Measurements from ENCODE around the gene SETD4. TPM values are rescaled to one million over a fixed set of nuclear protein-coding genes. Genes with fewer than 3 reads are reported as not detected.

The SETD4 gene
- total RNA-seq, 8 experiments from 2014 or later = 12.8 to 28.1 (median 20.5) TPM

DNA sequence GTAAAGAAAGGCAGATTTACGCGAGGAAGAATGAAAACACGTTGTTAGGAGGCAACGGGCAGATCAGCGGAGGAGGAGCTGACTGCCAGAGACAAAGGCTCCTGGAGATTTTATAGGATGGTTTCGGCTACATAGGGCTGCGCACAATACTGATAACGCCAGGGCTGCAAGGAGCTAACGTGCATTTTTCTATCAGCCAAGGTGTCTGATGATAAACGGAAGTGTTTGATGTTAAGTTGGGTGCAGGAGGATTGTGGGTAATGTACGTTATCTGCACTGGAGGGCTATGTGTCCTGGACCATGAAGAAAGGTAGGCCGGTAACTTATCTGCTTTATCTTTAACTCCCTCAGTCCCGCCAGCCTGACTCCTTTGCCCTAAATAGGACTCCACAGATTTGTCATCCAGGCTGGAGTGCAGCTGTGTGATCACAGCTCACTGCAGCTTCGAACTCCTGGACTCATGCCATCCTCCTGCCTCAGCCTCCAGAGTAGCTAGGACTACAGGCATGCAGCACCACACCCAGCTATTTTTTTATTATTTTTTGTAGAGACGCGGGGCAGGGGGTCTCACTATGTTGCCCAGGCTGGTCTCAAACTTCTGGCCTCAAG is 29.6 kb downstream of the SETD4 start:
- no peak for ATAC-seq (replicated peaks in 6 of 8)
- H3K4me1 ChIP-seq (replicated peaks in 1 of 2) = no peaks in the 10 kb centered on the region
- no peak overlapping the region for H3K4me3 ChIP-seq
- no peak overlapping the region for H3K27ac ChIP-seq
- in situ Hi-C loops (cut with MboI; ENCODE audit: low pct_unique_long_range_greater_than_20kb in 2 of 9, low sequenced_read_pairs in 9 of 9, unreplicated experiment in 9 of 9) = no loop called here
- WGBS, 10 experiments = 20 to 85% (median 66%) methylated on average over 1 to 14 of the region's 16 CpGs; no CpG with 5 or more reads in 2 of the 10 experiments

DNA sequence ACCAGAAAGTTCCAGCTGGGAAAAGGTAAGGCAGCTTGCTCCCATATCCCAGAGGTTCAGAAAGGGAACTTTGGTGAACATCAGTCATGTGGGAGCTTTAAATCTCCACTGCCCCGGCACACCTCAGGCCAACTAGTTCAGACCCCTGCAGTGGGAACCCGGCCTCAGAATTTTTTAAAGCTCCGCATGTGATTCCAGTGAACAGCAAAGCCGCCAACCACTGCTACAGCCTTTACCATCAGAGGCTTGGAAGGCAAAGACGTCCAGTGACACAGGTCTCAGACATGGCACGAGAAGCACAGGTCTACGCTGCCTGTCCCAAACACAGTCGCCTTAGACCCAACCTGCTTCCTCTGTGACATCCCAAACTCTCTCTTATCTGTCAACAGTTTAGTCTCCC is 31.0 kb downstream of the SETD4 start:
- Histone ChIP-seq H3K4me1 (replicated peaks in 1 of 2) (no peaks in the 10 kb centered on the region), H3K4me3 (no peak overlapping the region), H3K27ac (no peak overlapping the region)
- 80 to 100% (median 91%) methylated on average over 1 to 8 of the region's 8 CpGs; no CpG with 5 or more reads in 3 of the 10 experiments for WGBS, 10 experiments
- in situ Hi-C loops (cut with MboI; ENCODE audit: low pct_unique_long_range_greater_than_20kb in 2 of 9, low sequenced_read_pairs in 9 of 9, unreplicated experiment in 9 of 9) = no loop called here
- no peak for ATAC-seq (replicated peaks in 6 of 8)

DNA sequence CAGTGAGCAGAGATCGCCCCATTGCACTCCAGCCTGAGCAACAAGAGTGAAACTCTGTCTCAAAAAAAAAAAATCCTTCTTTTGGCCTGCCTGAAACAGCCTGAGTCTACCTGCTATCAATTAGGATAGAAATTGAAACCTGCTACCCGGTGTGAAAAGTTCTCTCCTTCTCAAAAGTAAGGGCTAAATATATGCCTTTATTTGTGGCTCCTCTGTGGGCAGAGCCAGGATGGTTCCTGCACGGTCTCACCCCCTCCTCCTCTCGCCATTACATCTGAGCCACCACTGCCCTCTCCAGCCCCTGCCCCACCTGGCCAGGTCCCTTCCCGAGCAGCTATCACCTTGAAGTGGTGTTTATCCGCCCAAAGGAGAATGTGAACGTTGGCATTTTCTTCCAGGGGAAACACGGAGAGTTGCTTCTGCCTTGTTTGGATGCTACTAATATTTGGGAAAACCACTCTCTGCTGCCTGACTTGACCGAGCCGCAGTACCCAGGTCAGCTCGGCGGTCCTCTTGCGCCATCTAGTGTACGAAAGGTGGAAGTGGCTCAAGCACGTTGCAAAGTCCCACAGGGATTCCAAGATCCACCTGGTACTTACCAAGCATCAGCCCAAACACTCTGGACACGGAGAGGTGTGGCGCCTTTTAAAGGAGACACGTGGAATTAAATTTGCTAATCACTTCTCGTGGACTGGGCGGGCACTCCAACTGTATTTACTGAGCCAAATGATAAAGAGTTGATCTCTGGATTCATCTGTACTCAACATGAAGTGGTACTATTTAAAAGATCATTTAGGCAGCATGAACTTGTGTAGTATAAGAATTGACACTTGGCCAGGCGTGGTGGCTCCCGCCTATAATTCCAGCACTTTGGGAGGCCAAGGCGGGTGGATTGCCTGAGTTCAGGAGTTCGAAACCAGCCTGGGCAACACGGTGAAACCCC is 31.9 kb downstream of the SETD4 start:
- in situ Hi-C loops (cut with MboI; ENCODE audit: low pct_unique_long_range_greater_than_20kb in 2 of 9, low sequenced_read_pairs in 9 of 9, unreplicated experiment in 9 of 9) = no loop called here
- WGBS, 10 experiments = 5 to 21% (median 15%) methylated on average over 3 to 15 of the region's 25 CpGs; no CpG with 5 or more reads in 2 of the 10 experiments
- peak; percentile 95 to 99 (median 96) for ATAC-seq (replicated peaks in 6 of 8)

DNA sequence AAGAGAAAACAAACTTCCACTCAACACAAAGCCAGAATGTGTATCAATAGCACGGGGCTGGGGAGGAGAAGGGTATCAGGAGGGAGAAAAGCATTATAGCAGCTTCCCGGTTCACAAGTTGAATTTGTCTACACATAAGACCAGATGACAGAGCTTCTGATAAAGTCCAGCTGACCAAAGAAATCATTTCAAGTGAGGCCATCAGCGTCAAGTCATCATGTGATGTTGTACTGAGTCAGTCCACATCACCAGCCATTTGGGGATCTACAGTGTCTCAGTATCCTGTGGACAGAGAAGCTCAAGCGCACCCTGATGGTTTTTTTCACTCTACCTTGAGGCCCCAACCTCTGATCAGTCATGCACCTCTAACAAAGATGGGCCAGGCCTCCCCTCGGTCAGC is 33.0 kb downstream of the SETD4 start:
- in situ Hi-C loops (cut with MboI; ENCODE audit: low pct_unique_long_range_greater_than_20kb in 2 of 9, low sequenced_read_pairs in 9 of 9, unreplicated experiment in 9 of 9) = no loop called here
- H3K4me1 ChIP-seq (replicated peaks in 1 of 2) = no peaks in the 10 kb centered on the region
- H3K4me3 ChIP-seq = no peak overlapping the region
- 14 to 100% (median 82%) methylated on average over 1 to 5 of the region's 5 CpGs; no CpG with 5 or more reads in 1 of the 10 experiments for WGBS, 10 experiments
- ATAC-seq (replicated peaks in 6 of 8) = no peak
- no peak overlapping the region for H3K27ac ChIP-seq

More for the DNA sequence above, 31.9 kb downstream of the SETD4 start:
- no peak overlapping the region for H3K27ac ChIP-seq
- no peaks in the 10 kb centered on the region for H3K4me1 ChIP-seq (replicated peaks in 1 of 2)
- no peak overlapping the region for H3K4me3 ChIP-seq

DNA sequence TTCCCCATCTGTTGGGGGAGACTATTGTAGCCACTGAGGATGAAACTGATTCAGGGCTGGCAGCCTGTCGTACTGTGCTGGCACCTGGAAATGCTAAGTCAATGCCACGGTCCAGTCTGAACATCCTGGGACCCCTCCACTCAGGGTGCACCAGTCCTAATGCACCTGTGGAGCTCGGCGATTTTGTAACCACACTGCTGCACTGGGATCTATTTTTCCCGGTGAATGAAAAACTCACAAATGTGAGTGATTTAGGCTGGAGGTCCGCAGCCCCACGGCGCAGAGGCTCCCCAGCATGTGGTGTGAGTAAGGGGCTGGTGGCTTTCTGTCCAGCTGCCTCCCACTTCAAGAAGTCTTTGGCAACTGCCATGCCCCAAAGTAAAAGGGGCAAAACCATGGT is 35.5 kb downstream of the SETD4 start:
- no peak for ATAC-seq (replicated peaks in 6 of 8)
- Histone ChIP-seq H3K4me1 (replicated peaks in 1 of 2) (no peaks in the 10 kb centered on the region), H3K27ac (no peak overlapping the region), H3K4me3 (no peak overlapping the region)
- in situ Hi-C loops (cut with MboI; ENCODE audit: low pct_unique_long_range_greater_than_20kb in 2 of 9, low sequenced_read_pairs in 9 of 9, unreplicated experiment in 9 of 9) = no loop called here
- WGBS, 10 experiments = 80 to 95% (median 88%) methylated on average over 1 to 6 of the region's 8 CpGs; no CpG with 5 or more reads in 4 of the 10 experiments

DNA sequence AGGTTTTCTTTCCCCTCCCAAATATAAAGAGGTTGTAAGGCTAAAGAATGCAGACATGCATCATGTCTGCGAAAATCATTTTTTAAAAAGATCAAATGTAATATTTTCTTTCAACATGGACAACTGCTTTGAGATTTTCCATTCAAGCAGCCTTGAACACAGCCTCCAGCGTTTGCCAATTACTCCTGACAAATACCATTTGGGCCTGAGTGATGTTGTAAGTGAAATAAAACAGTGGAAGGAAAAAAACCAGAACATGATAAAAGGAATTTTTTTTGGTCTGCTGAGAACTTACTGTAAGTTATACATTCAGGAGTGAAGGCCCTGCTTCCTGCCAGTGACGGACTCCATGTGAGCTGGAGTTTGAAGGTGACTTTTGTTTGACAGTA is 37.2 kb downstream of the SETD4 start:
- 20 to 87% (median 58%) methylated on average over 1 to 3 of the region's 3 CpGs; no CpG with 5 or more reads in 2 of the 10 experiments for WGBS, 10 experiments
- Histone ChIP-seq H3K27ac (no peak overlapping the region), H3K4me3 (no peak overlapping the region), H3K4me1 (replicated peaks in 1 of 2) (no peaks in the 10 kb centered on the region)
- ATAC-seq (replicated peaks in 6 of 8) = no peak
- in situ Hi-C loops (cut with MboI; ENCODE audit: low pct_unique_long_range_greater_than_20kb in 2 of 9, low sequenced_read_pairs in 9 of 9, unreplicated experiment in 9 of 9) = no loop called here

DNA sequence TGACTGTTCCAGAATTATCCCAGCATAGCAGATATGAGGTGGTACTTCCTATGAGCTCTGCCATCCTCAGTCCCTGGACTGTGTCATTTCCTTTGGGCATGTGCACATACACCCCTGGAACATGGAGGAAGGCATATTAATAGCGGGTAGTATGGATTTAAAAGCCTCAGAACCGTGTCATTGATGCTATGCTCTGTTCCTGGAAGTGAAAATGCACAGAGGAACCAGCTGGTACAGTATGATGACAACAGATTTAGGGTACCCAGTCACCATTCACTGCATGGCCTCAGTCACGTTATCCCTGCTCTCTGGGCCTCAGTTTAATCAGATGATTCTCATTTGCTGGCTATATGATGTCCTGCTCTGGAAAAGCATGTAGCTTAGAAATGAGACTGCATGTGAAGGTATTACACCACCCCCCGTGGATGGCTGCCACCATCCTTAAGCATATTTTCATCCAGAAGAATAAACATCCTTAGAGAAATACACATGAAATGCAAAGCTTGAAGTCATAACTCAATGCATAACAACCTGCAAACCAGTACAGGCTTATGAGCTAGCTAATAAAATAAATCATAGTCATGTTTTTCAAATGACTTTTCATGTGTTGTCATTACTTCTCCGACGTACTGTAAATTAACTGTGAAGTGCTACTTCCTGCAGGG is 37.8 kb downstream of the SETD4 start:
- no peaks in the 10 kb centered on the region for H3K4me1 ChIP-seq (replicated peaks in 1 of 2)
- in situ Hi-C loops (cut with MboI; ENCODE audit: low pct_unique_long_range_greater_than_20kb in 2 of 9, low sequenced_read_pairs in 9 of 9, unreplicated experiment in 9 of 9) = no loop called here
- H3K4me3 ChIP-seq = no peak overlapping the region
- peak in 5 of 8 experiments; percentile 14 to 56 (median 25) for ATAC-seq (replicated peaks in 6 of 8)
- no peak overlapping the region for H3K27ac ChIP-seq
- 7 to 87% (median 66%) methylated on average over 2 to 6 of the region's 6 CpGs; no CpG with 5 or more reads in 1 of the 10 experiments for WGBS, 10 experiments

DNA sequence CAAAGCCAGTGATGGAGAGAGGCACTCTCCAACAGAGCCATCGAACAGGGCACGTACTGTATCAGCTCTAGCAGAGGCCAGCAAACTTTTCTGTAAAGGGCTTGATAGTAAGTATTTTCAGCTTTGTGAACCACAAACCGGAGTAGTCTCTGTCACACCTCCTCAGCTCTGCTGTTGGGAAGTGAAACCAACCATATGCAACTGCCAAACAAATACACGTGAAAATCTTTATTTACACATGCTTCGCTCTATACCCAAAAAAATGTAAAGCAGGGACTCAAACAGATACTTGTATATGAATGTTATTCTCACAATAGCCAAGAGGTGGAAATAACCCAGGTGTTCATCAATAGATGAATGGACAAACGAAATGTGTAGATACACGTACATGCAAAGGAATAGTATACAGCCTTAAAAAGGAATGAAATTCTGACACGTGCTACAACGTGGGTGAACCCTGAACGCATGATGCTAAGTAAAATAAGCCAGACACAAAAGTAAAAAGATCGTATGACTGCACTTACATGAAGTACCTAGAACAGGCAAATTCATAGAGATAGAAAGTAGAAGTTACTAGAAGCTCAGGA is 39.0 kb downstream of the SETD4 start:
- ATAC-seq (replicated peaks in 6 of 8) = no peak
- no peak overlapping the region for H3K27ac ChIP-seq
- in situ Hi-C loops (cut with MboI; ENCODE audit: low pct_unique_long_range_greater_than_20kb in 2 of 9, low sequenced_read_pairs in 9 of 9, unreplicated experiment in 9 of 9) = no loop called here
- H3K4me1 ChIP-seq (replicated peaks in 1 of 2) = no peaks in the 10 kb centered on the region
- H3K4me3 ChIP-seq = no peak overlapping the region
- 81 to 100% (median 95%) methylated on average over 4 to 9 of the region's 11 CpGs for WGBS, 10 experiments

DNA sequence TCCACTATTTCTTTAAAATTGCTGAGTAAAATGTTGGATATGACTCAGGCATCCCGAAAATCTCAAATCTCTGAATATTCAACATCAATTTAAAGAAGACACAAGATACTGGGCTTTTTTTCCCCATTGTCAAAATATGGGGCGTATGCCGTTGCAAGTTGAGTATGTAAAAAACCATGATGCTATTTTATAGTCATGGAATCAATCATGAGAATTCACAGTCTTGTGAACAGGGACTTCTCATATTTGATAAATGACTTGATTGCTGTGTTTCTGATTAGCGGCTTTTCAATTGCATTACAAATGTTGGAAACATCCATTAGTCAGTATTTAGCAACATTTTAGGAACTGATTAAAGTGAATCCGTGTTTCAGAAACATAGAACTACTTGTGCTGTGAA is 45.3 kb downstream of the SETD4 start:
- in situ Hi-C loops (cut with MboI; ENCODE audit: low pct_unique_long_range_greater_than_20kb in 2 of 9, low sequenced_read_pairs in 9 of 9, unreplicated experiment in 9 of 9) = no loop called here
- no peak overlapping the region for H3K4me3 ChIP-seq
- no peaks in the 10 kb centered on the region for H3K4me1 ChIP-seq (replicated peaks in 1 of 2)
- 0 to 89% (median 77%) methylated on average over 1 to 5 of the region's 5 CpGs for WGBS, 10 experiments
- H3K27ac ChIP-seq = no peak overlapping the region
- peak in 2 of 8 experiments; percentile 91 to 92 for ATAC-seq (replicated peaks in 6 of 8)

DNA sequence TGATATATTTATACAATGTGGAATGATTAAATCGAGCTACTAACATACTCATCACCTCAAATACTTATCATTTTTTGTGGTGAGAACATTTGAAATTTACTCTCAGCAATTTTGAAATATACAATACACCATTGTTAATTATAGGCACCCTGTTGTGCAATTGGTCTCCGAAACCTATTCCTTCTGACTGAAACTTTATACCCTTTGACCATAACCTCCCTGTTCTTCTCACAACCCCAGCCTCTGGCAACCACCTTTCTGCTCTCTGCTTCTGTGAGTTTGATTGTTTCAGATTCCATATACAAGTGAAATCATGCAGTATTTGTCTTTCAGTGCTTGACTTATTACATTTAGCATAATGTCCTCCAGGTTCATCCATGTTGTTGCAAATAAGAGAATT is 49.5 kb downstream of the SETD4 start:
- no peak overlapping the region for H3K27ac ChIP-seq
- no peak for ATAC-seq (replicated peaks in 6 of 8)
- in situ Hi-C loops (cut with MboI; ENCODE audit: low pct_unique_long_range_greater_than_20kb in 2 of 9, low sequenced_read_pairs in 9 of 9, unreplicated experiment in 9 of 9) = no loop called here
- H3K4me1 ChIP-seq (replicated peaks in 1 of 2) = no peaks in the 10 kb centered on the region
- H3K4me3 ChIP-seq = no peak overlapping the region
- 33 to 86% (median 69%) methylated on average over 1 to 2 of the region's 2 CpGs; no CpG with 5 or more reads in 1 of the 10 experiments for WGBS, 10 experiments

DNA sequence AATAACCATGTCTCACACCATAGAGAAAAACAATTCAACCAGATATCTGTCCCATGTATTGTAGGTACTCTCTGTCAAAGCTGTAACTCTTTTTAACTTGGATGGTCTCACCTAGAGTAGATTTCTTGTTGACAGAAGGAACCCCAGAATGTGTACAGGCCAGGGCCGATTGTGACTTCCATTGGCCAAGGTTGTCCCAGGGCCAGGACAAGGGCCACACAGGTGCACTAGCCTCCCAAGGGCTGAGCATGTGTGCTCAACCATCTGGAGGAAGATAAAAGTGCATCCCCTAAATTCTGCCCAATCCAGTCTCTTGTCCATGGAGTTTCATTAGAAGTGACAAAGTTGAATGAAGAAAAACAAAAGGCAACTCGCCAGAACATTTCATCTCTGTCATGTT is 51.8 kb downstream of the SETD4 start:
- WGBS, 10 experiments = 44 to 92% (median 72%) methylated on average over 1 to 2 of the region's 2 CpGs; no CpG with 5 or more reads in 3 of the 10 experiments
- H3K4me1 ChIP-seq (replicated peaks in 1 of 2) = no peaks in the 10 kb centered on the region
- no peak for ATAC-seq (replicated peaks in 6 of 8)
- in situ Hi-C loops (cut with MboI; ENCODE audit: low pct_unique_long_range_greater_than_20kb in 2 of 9, low sequenced_read_pairs in 9 of 9, unreplicated experiment in 9 of 9) = no loop called here
- no peak overlapping the region for H3K27ac ChIP-seq
- H3K4me3 ChIP-seq = no peak overlapping the region

DNA sequence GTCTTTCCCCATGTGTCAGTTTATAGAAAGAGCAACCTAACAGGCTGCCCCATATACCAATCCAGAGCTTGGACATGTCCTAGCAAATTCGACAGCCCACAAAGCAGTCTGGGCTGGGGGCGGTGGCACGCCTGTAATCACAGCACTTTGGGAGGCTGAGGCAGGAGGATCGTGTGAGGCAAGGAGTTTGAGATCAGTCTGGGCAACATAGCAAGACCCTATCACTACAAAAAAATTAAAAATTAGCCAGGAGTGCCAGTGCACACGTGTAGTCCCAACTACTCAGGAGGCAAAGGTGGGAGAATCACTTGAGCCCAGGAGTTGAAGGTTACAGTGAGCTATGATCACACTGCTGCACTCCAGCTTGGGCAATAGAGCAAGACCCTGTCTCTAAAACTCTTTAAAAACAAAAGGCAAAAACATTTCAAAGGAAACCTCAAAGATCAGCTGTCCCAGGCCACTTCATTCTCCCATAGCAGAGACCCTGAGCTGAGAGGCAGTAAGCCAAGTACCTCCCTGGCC is 54.4 kb downstream of the SETD4 start:
- in situ Hi-C loops (cut with MboI; ENCODE audit: low pct_unique_long_range_greater_than_20kb in 2 of 9, low sequenced_read_pairs in 9 of 9, unreplicated experiment in 9 of 9) = no loop called here
- 32 to 89% (median 77%) methylated on average over 1 to 3 of the region's 5 CpGs; no CpG with 5 or more reads in 5 of the 10 experiments for WGBS, 10 experiments
- Histone ChIP-seq H3K4me1 (replicated peaks in 1 of 2) (no peaks in the 10 kb centered on the region), H3K4me3 (no peak overlapping the region), H3K27ac (no peak overlapping the region)
- no peak for ATAC-seq (replicated peaks in 6 of 8)

Measured in motor neuron (in vitro differentiated cells).